B cell (primary cell): Measurements from ENCODE around the gene FBXW10. TPM values are rescaled to one million over a fixed set of nuclear protein-coding genes. Genes with fewer than 3 reads are reported as not detected.
"Not testable (repeated sequence)": the region's sequence is repeated elsewhere in the genome, so short reads cannot be mapped to it uniquely, and the experiment has no call there.

Experiments used
- ATAC-seq: fragments of 200-7000 bp; cut with Tn5 transposase; one replicate; pipeline ENCODE4 v1.10.0; 2021; ENCODE audit warnings: low read depth, mild to moderate bottlenecking, moderate number of reproducible peaks, moderate library complexity
- CTCF ChIA-PET: fragments of 350-600 bp; sonication (Branson Sonifier 250); formaldehyde crosslinking; loops from one replicate; lab custom pipeline; 2021; ENCODE audit warnings: antibody characterized with exemption, inconsistent platforms; lab: Charles Lee
- POLR2A ChIA-PET: fragments of 350-600 bp; sonication (Branson Sonifier 250); formaldehyde crosslinking; loops from one replicate; lab custom pipeline; 2021; ENCODE audit warnings: antibody characterized with exemption; lab: Charles Lee
- DNase-seq: peaks from one replicate; pipeline ENCODE4 v3.0.0; 2013
- H2AFZ ChIP-seq: 2 replicates; pipeline ENCODE4 v1.6.1; 2012; ENCODE audit warnings: mild to moderate bottlenecking, low read depth, low read length; ENCODE audit not compliant: insufficient read depth, poor library complexity, severe bottlenecking
- H3K27ac ChIP-seq, 2 donors: 1 replicate in 1 of 2; 2 replicates in 1 of 2; pipeline ENCODE4 v1.5.1; 2012 to 2013; ENCODE audit warnings: low read length in 2 of 2, mild to moderate bottlenecking in 2 of 2, moderate library complexity in 1 of 2
- H3K27me3 ChIP-seq, 4 experiments: fragments of 200-600 bp in 1 of 4; sonication (generic) in 1 of 4; replicated peaks in 1 of 4; 1 replicate in 2 of 4; 2 replicates in 2 of 4; pipeline versions ENCODE4 v1.6.1 to v1.7.0; 2013 to 2016; ENCODE audit warnings: low read length in 3 of 4, mild to moderate bottlenecking in 2 of 4, mixed read lengths in 1 of 4, moderate library complexity in 1 of 4; ENCODE audit not compliant: insufficient read depth in 4 of 4, control insufficient read depth in 3 of 4; ENCODE audit errors: control extremely low read depth in 1 of 4
- H3K36me3 ChIP-seq, 2 experiments: replicated peaks in 1 of 2; 1 replicate in 1 of 2; 2 replicates in 1 of 2; pipeline versions ENCODE4 v1.6.1 to v1.7.1; 2013; ENCODE audit warnings: low read length in 1 of 2; ENCODE audit not compliant: insufficient read depth in 2 of 2, control insufficient read depth in 1 of 2; ENCODE audit errors: control extremely low read depth in 1 of 2, extremely low read depth in 1 of 2
- H3K4me1 ChIP-seq, 2 donors: fragments of 200-600 bp in 1 of 2; sonication (generic) in 1 of 2; 1 replicate in 1 of 2; 2 replicates in 1 of 2; pipeline versions ENCODE4 v1.5.1 to v1.6.1; 2013 to 2017; ENCODE audit warnings: low read length in 2 of 2; ENCODE audit not compliant: control insufficient read depth in 2 of 2, insufficient read depth in 2 of 2
- H3K4me2 ChIP-seq: replicated peaks from 2 replicates; pipeline ENCODE3; 2012; ENCODE audit warnings: mild to moderate bottlenecking, low read depth, low read length; ENCODE audit not compliant: poor library complexity, severe bottlenecking
- H3K4me3 ChIP-seq, 5 experiments: fragments of 200-600 bp in 1 of 5; sonication (generic) in 1 of 5; 1 replicate in 3 of 5; 2 replicates in 2 of 5; pipeline versions ENCODE4 v1.5.1 to v1.7.0; 2011 to 2016; ENCODE audit warnings: low read length in 4 of 5, mild to moderate bottlenecking in 4 of 5, low read depth in 2 of 5, control low read depth in 1 of 5, moderate library complexity in 1 of 5; ENCODE audit not compliant: insufficient read depth in 1 of 5; ENCODE audit errors: control extremely low read depth in 1 of 5, extremely low read depth in 1 of 5
- H3K79me2 ChIP-seq: fragments of 200-600 bp; sonication (generic); one replicate; pipeline ENCODE4 v1.6.0; 2016; ENCODE audit warnings: low read length; ENCODE audit not compliant: control insufficient read depth, insufficient read depth
- H3K9ac ChIP-seq: fragments of 200-600 bp; sonication (generic); 2 replicates; pipeline ENCODE4 v1.6.1; 2017; ENCODE audit warnings: mild to moderate bottlenecking, low read length, moderate library complexity
- H3K9me3 ChIP-seq, 3 donors: one replicate each; pipeline versions ENCODE4 v1.6.1 to v1.7.1; 2013; ENCODE audit warnings: low read length in 2 of 3; ENCODE audit not compliant: control insufficient read depth in 2 of 3, insufficient read depth in 1 of 3; ENCODE audit errors: control extremely low read depth in 1 of 3
- H4K20me1 ChIP-seq: 2 replicates; pipeline ENCODE4 v1.6.0; 2012; ENCODE audit warnings: mild to moderate bottlenecking, low read length; ENCODE audit not compliant: insufficient read depth, control insufficient read depth, poor library complexity, severe bottlenecking
- H3K27ac Mint-ChIP-seq: one replicate; pipeline ENCODE4 v1.8.0; 2021; ENCODE audit warnings: mixed read lengths
- H3K27me3 Mint-ChIP-seq: one replicate; pipeline ENCODE4 v1.8.0; 2021; ENCODE audit warnings: mixed read lengths
- H3K4me1 Mint-ChIP-seq: one replicate; pipeline ENCODE4 v1.8.0; 2021; ENCODE audit warnings: mixed read lengths
- H3K4me3 Mint-ChIP-seq: one replicate; pipeline ENCODE4 v1.8.0; 2021; ENCODE audit warnings: mixed read lengths
- H3K9me3 Mint-ChIP-seq: one replicate; pipeline ENCODE4 v1.8.0; 2022; ENCODE audit warnings: mixed read lengths; ENCODE audit not compliant: insufficient read depth
- WGBS: methylation state at CpG from one replicate; pipeline ENCODE4 v1.1.5; 2013; ENCODE audit warnings: missing lambda C conversion rate; ENCODE audit not compliant: insufficient coverage; 5-methylcytosine and 5-hydroxymethylcytosine counted together
- intact Hi-C: fragments of 100-400 bp; cut with micrococcal nuclease; formaldehyde crosslinking; loops from one replicate; pipeline ENCODE4 v1.10.0; 2022
- polyA plus RNA-seq: library from polyadenylated mRNA; depleted of rRNA; stranded (reverse); fragments of >200 nt; gene quantifications from 2 replicates; pipeline ENCODE4 v1.2.3, GENCODE V29; 2012
- total RNA-seq, 2 donors: library from RNA; stranded (reverse); fragments of 120-200 nt in 1 of 2; gene quantifications; 1 replicate in 1 of 2; 2 replicates in 1 of 2; pipeline versions ENCODE4 v1.2.3 to v1.2.4, GENCODE V29; 2013 to 2022
- TF ChIP-seq, protein P1 (sequence below): fragments of 200-600 bp; IDR thresholded peaks from one replicate; pipeline ENCODE4 v1.8.0; 2022; ENCODE audit warnings: antibody characterized with exemption, mild to moderate bottlenecking

Gene FBXW10
- total and polyA plus RNA-seq, 2 donors (not counting 1 experiment from before 2014, with no cell fraction given) = not detected

DNA sequence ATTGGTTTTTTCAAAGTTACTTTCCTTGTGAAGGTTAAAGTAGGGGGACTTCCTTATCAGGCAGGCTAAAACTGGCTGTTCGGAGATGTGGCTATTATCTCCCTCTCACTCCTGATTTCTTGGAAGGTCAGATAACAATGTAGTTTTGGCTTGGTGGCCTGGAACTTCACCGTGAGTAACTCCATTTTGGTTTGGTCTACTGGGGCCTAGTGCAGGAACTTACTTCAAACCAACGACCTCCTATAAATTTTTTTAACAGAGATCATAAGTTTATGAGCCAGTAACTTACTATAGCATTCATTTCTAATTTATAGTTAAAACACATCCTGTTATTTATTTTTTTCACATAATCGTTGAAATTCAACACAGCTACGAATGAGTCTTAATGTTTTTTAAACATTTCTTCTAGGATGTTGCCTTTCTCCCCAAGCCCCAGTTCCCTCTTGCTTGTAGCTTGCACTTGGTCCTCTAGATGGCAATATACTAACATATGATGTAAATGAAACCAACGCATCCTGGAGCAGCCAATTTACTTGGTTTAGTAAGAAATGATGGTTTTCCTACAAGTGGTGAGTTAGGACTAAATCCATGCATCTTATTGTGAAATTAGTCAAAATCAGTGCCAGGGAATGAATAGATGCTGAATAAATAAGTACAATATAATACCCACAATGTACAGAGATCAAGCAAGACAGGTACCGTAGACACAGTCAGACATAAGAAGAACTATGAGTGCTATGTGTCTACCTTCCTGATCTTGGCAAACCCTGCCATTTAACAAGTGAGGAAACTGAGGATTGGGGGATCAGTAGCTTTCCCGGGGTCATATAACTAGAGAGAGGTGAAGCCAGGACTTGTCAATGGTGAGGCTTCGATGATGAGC lies 72.9 kb downstream of the FBXW10 start:
- H3K4me1 Mint-ChIP-seq, H3K4me2 ChIP-seq, H2AFZ ChIP-seq, H3K9me3 Mint-ChIP-seq, H4K20me1 ChIP-seq, intact Hi-C loops, H3K9me3 ChIP-seq, H3K4me3 Mint-ChIP-seq, H3K27ac Mint-ChIP-seq, POLR2A ChIA-PET, H3K36me3 ChIP-seq, H3K4me1 ChIP-seq, H3K27ac ChIP-seq, H3K4me3 ChIP-seq, H3K79me2 ChIP-seq, H3K9ac ChIP-seq, H3K27me3 Mint-ChIP-seq, H3K27me3 ChIP-seq: not testable (repeated sequence)
- WGBS = 60% methylated on average over 2 of the region's 9 CpGs
- peak; percentile 84 for ATAC-seq
- TF ChIP-seq, protein P1, sequence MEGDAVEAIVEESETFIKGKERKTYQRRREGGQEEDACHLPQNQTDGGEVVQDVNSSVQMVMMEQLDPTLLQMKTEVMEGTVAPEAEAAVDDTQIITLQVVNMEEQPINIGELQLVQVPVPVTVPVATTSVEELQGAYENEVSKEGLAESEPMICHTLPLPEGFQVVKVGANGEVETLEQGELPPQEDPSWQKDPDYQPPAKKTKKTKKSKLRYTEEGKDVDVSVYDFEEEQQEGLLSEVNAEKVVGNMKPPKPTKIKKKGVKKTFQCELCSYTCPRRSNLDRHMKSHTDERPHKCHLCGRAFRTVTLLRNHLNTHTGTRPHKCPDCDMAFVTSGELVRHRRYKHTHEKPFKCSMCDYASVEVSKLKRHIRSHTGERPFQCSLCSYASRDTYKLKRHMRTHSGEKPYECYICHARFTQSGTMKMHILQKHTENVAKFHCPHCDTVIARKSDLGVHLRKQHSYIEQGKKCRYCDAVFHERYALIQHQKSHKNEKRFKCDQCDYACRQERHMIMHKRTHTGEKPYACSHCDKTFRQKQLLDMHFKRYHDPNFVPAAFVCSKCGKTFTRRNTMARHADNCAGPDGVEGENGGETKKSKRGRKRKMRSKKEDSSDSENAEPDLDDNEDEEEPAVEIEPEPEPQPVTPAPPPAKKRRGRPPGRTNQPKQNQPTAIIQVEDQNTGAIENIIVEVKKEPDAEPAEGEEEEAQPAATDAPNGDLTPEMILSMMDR = peak; percentile 80
- CTCF ChIA-PET = interaction anchor here (1.0 to 1.4 kb wide), 2 partner anchors 144 to 145 kb away, joined by 3 to 6 read pairs; no protein-coding TSS in a partner anchor
- peak; percentile 72 for DNase-seq

DNA sequence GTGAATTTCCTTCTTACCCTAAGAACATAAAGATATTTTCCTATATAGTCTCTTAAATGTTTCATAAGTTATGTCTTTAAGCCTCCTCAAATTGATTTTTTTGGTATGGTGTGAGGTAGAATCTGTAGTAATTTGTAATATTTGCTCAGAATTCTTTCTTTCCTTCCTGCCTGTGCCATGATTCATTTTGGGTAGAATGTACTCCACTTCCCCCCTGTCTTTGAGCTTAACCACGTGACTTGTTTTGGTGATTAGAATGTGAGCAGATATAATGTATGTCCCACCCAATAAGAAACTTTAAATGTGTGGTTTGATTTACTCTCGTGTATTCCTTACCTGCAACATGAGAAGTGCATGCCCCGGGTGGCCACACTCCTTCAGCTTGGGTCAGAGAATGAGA lies 77.6 kb downstream of the FBXW10 start:
- H3K27me3 ChIP-seq, H3K36me3 ChIP-seq, CTCF ChIA-PET, H3K9ac ChIP-seq, H3K79me2 ChIP-seq, H3K27ac Mint-ChIP-seq, H3K9me3 Mint-ChIP-seq, H2AFZ ChIP-seq, H4K20me1 ChIP-seq, POLR2A ChIA-PET, H3K9me3 ChIP-seq, H3K4me3 ChIP-seq, DNase-seq, H3K27ac ChIP-seq, intact Hi-C loops, H3K4me1 ChIP-seq, H3K4me3 Mint-ChIP-seq, ATAC-seq, H3K4me2 ChIP-seq, H3K27me3 Mint-ChIP-seq, H3K4me1 Mint-ChIP-seq: not testable (repeated sequence)
- no CpG with 5 or more reads among the region's 3 CpGs for WGBS

DNA sequence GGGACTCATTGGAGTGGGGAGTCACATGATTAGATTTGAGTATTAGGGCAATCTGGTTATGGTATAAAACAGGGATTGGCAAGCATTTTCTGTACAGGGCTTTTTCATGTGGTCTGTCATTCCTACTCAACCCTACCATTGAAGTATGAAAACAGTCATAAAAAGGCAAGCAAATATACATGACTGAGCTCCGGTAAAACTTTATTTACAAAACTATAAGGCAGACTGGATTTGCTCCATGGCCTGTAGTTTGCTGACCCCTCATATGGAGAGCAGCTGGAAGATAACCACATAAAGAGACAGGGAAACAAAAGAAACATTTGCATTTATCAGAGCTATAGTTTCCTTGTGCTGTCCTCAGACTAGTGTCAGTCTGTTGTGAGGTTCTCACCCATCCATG lies 83.8 kb downstream of the FBXW10 start:
- H3K27me3 ChIP-seq, H3K27ac Mint-ChIP-seq, H3K4me1 ChIP-seq, H3K4me1 Mint-ChIP-seq, POLR2A ChIA-PET, H4K20me1 ChIP-seq, CTCF ChIA-PET, H3K4me3 Mint-ChIP-seq, H3K4me3 ChIP-seq, H3K36me3 ChIP-seq, H3K27ac ChIP-seq, ATAC-seq, H3K79me2 ChIP-seq, H3K4me2 ChIP-seq, intact Hi-C loops, H3K9me3 Mint-ChIP-seq, DNase-seq, H3K9me3 ChIP-seq, H2AFZ ChIP-seq, H3K9ac ChIP-seq, H3K27me3 Mint-ChIP-seq: not testable (repeated sequence)
- WGBS = no CpG with 5 or more reads among the region's 1 CpG
